Measurements from ENCODE around the gene FHL2.

DNA sequence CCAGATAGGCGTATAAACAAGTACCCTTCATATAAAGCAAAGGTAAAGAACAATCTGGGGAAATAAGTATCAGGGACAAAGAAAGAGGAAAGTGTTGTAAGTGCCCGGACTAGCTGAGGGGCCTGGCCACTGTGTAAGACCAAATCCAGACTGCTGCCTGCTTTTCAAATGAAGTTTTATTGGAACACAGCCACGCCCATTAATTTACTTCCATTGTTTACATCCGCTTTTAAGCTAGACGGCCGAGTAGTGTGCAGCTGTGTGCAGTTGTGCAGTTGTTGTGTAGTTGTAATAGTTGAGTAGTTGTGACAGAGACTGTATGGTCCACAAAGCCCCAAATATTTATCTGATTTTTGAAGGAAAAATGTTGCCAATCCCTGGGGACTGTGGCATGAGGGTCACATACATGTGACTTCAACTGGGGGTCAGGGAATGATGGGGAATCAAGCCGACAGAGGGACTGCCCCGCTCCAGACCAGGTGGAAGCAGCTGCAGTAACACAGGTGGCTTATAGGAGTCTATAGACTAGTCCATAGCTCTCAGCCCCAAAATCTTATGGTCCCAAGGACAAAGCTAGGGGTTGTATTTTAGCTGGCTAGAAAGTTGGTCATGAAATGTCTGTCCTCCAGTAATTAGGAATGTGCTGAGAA is 30.0 kb downstream of the FHL2 start:
- TF ChIP-seq EZH2 (optimal IDR thresholded peaks at IDR 0.05; ENCODE audit: low read depth, low read length) (no peak), EZH2phosphoT487 (IDR thresholded peaks at IDR 0.05; ENCODE audit: low read length) (no peak)
- TF ChIP-seq, protein P1, sequence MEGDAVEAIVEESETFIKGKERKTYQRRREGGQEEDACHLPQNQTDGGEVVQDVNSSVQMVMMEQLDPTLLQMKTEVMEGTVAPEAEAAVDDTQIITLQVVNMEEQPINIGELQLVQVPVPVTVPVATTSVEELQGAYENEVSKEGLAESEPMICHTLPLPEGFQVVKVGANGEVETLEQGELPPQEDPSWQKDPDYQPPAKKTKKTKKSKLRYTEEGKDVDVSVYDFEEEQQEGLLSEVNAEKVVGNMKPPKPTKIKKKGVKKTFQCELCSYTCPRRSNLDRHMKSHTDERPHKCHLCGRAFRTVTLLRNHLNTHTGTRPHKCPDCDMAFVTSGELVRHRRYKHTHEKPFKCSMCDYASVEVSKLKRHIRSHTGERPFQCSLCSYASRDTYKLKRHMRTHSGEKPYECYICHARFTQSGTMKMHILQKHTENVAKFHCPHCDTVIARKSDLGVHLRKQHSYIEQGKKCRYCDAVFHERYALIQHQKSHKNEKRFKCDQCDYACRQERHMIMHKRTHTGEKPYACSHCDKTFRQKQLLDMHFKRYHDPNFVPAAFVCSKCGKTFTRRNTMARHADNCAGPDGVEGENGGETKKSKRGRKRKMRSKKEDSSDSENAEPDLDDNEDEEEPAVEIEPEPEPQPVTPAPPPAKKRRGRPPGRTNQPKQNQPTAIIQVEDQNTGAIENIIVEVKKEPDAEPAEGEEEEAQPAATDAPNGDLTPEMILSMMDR (IDR thresholded peaks at IDR 0.05; ENCODE audit: low read length) = no peak

All from MM.1S (cell line).